Fibroblast of lung (primary cell): ENCODE results near the gene POLR2B. TPM values are rescaled to one million over a fixed set of nuclear protein-coding genes. Genes with fewer than 3 reads are reported as not detected.
"Not testable (repeated sequence)": the region's sequence is repeated elsewhere in the genome, so short reads cannot be mapped to it uniquely, and the experiment has no call there.

Experiments used
- DNase-seq, 2 donors: peaks; one replicate each; pipeline versions ENCODE4 v3.0.0 to v3.0.0-alpha.2; 2010; ENCODE audit warnings: low read depth in 2 of 2
- H2AFZ ChIP-seq: 2 replicates; pipeline ENCODE4 v1.5.1; 2012; ENCODE audit warnings: low read length, control low read depth, inconsistent platforms
- H3K27ac ChIP-seq: 2 replicates; pipeline ENCODE4 v1.5.1; 2011; ENCODE audit warnings: low read length, control low read depth; ENCODE audit not compliant: insufficient read depth
- H3K27me3 ChIP-seq: 2 replicates; pipeline ENCODE4 v1.5.1; 2011; ENCODE audit warnings: mild to moderate bottlenecking, low read length; ENCODE audit not compliant: control insufficient read depth, insufficient read depth
- H3K36me3 ChIP-seq: 2 replicates; pipeline ENCODE4 v1.5.1; 2011; ENCODE audit warnings: low read length; ENCODE audit not compliant: control insufficient read depth, insufficient read depth
- H3K4me1 ChIP-seq: 2 replicates; pipeline ENCODE4 v1.5.1; 2011; ENCODE audit warnings: low read length; ENCODE audit not compliant: control insufficient read depth, insufficient read depth; ENCODE audit errors: extremely low read depth
- H3K4me2 ChIP-seq: 2 replicates; pipeline ENCODE4 v1.5.1; 2011; ENCODE audit warnings: low read length, control low read depth; ENCODE audit not compliant: insufficient read depth; ENCODE audit errors: extremely low read depth
- H3K4me3 ChIP-seq, 4 experiments: fragments of 200-600 bp in 1 of 4; sonication (generic) in 1 of 4; replicated peaks in 1 of 4; 2 replicates each; pipeline ENCODE4 v1.5.1; 2011 to 2016; ENCODE audit warnings: low read length in 4 of 4, low read depth in 3 of 4, mild to moderate bottlenecking in 3 of 4, control low read depth in 2 of 4, inconsistent platforms in 1 of 4, mixed read lengths in 1 of 4; ENCODE audit not compliant: insufficient read depth in 1 of 4; ENCODE audit errors: control extremely low read depth in 1 of 4
- H3K79me2 ChIP-seq: 2 replicates; pipeline ENCODE4 v1.5.1; 2012; ENCODE audit warnings: mild to moderate bottlenecking, low read length, inconsistent platforms; ENCODE audit not compliant: control insufficient read depth, insufficient read depth
- H3K9ac ChIP-seq: 2 replicates; pipeline ENCODE4 v1.5.1; 2011; ENCODE audit warnings: mild to moderate bottlenecking, low read length, control low read depth; ENCODE audit not compliant: insufficient read depth
- H3K9me3 ChIP-seq: 2 replicates; pipeline ENCODE4 v1.5.1; 2012; ENCODE audit warnings: low read depth, low read length; ENCODE audit not compliant: control insufficient read depth, insufficient read depth
- H4K20me1 ChIP-seq: 2 replicates; pipeline ENCODE4 v1.5.1; 2011; ENCODE audit warnings: low read length; ENCODE audit not compliant: control insufficient read depth, insufficient read depth; ENCODE audit errors: extremely low read depth
- CTCF ChIP-seq, 2 donors: IDR thresholded peaks in 1 of 2; conservative IDR thresholded peaks in 1 of 2; 1 replicate in 1 of 2; 2 replicates in 1 of 2; pipeline ENCODE4 v1.5.1; 2011 to 2012; ENCODE audit warnings: low read length in 2 of 2, control low read depth in 1 of 2, inconsistent platforms in 1 of 2, low read depth in 1 of 2, mild to moderate bottlenecking in 1 of 2
- EZH2 ChIP-seq: IDR thresholded peaks from 2 replicates; pipeline ENCODE4 v1.5.1; 2012; ENCODE audit warnings: low read length, control low read depth, mild to moderate bottlenecking; ENCODE audit errors: missing control alignments
- polyA plus RNA-seq, 2 donors: library from polyadenylated mRNA; depleted of rRNA in 1 of 2; stranded (reverse) in 1 of 2; unstranded in 1 of 2; fragments of >200 nt; gene quantifications; 2 replicates each; pipeline ENCODE4 v1.2.1, GENCODE V29; 2011 to 2012; ENCODE audit warnings: missing spikeins in 1 of 2
- total RNA-seq: library from RNA; depleted of rRNA; stranded (reverse); fragments of >200 nt; gene quantifications from 2 replicates; pipeline ENCODE4 v1.2.1, GENCODE V29; 2014

Gene POLR2B
- total and polyA plus RNA-seq, 2 donors (not counting 1 experiment from before 2014, with no cell fraction given) = 104 to 105 TPM

DNA sequence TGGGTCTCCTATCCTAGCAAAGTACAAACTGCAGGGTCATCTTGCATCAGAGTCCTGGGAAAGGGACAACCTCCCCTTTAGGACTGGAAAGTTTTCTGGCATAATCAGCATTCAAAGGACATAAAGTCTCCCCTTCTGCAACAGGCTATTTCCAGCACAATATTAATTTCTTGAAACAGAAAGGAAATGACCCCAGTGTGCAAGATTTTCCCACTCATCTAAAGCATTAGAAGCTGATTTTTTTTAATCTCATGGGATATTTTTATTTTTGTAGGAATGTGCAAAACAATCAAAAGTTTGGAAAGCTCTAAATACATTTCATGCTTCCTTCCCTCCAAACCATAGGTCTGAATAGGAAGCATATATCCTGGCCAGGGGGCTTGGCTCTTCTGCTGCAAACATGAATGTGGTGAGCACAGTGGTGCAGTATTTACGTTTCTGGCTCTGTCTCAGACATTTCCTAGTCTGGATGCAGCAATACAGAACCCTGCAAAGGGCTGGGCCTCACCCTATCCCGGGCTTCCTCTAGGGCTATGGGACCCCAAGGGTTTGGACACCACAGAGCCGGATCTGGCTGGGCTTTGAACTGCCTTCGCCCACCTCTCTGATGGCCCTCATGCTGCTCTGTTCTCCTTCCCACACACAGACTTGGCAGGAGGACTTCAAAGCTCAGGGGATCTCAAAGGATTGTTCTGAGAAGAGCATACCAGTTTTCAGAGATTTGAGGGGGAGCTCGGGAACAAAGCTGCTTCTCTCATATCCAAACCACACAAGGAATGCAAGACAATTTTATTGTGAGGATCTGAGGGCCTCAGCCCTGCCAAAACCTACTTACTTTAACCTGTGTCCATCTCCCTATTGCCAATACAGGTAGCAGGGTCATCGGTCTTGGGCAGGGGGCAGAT, 64.9 kb downstream of the POLR2B start:
- Histone ChIP-seq H3K36me3 (no peaks in the 10 kb centered on the region), H3K4me1 (peaks cover 19% of the 10 kb centered on the region), H3K9ac (no peak overlapping the region), H3K27ac (peak overlapping the region; percentile 53), H4K20me1 (no peaks in the 10 kb centered on the region), H3K79me2 (no peaks in the 10 kb centered on the region), H3K4me2 (no peak overlapping the region), H3K9me3 (no peaks in the 10 kb centered on the region), H2AFZ (no peak overlapping the region), H3K4me3 (no peak overlapping the region), H3K27me3 (no peaks in the 10 kb centered on the region)
- peak in 1 of 2 donors; percentile 90 for DNase-seq
- TF ChIP-seq EZH2 = no peak
- TF ChIP-seq CTCF (conservative IDR thresholded peaks at IDR 0.05 in 1 of 2, IDR thresholded peaks at IDR 0.05 in 1 of 2; ENCODE audit: low read depth in 1 of 2, low read length in 2 of 2) = no peak

DNA sequence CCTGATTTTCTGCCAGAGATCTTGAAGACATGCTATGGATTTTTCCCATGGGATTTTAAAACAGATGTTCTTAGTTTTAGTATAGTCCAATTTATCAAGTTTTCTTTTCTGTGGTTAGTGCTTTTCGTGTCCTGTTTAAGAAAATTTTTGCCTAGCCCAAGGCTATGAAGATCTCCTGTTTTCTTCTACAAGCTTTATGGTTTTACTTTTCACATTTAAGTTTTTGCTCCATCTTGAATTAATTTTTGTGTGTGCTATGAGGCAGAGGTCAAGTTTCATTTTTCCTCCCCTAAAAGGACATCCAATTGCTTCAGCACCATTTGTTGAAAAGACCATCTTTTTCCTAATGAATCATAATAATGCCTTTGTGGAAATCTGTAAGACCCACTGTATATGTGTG, 65.6 kb downstream of the POLR2B start:
- H3K9ac ChIP-seq = no peak overlapping the region
- no peaks in the 10 kb centered on the region for H3K9me3 ChIP-seq
- no peaks in the 10 kb centered on the region for H4K20me1 ChIP-seq
- H3K4me3 ChIP-seq = no peak overlapping the region
- peaks cover 19% of the 10 kb centered on the region for H3K4me1 ChIP-seq
- TF ChIP-seq EZH2 (no peak), CTCF (conservative IDR thresholded peaks at IDR 0.05 in 1 of 2, IDR thresholded peaks at IDR 0.05 in 1 of 2; ENCODE audit: low read depth in 1 of 2, low read length in 2 of 2) (no peak)
- H3K27me3 ChIP-seq = no peaks in the 10 kb centered on the region
- no peaks in the 10 kb centered on the region for H3K79me2 ChIP-seq
- no peaks in the 10 kb centered on the region for H3K36me3 ChIP-seq
- peak overlapping the region; percentile 53 for H3K27ac ChIP-seq
- peak in 1 of 2 donors; percentile 24 for DNase-seq
- H2AFZ ChIP-seq = no peak overlapping the region
- no peak overlapping the region for H3K4me2 ChIP-seq

DNA sequence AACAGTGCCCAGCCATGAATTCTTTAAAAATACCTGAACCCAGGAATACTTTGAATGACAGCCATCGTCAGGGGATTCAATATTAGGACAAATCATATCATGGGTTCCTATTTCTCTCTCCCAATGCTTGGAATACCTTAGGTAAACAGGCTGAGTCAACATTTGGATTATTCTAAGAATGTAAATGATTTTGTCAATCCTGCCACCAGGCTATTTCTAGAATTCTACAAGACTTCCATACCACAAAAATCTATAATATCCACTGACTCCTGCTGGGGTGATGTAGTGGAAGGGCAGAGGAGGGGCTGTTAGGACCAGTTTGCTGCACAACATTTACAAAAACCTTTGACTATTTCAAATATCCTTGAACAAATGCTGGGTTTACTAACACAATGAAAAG, 66.3 kb downstream of the POLR2B start:
- H3K4me3 ChIP-seq = no peak overlapping the region

DNA sequence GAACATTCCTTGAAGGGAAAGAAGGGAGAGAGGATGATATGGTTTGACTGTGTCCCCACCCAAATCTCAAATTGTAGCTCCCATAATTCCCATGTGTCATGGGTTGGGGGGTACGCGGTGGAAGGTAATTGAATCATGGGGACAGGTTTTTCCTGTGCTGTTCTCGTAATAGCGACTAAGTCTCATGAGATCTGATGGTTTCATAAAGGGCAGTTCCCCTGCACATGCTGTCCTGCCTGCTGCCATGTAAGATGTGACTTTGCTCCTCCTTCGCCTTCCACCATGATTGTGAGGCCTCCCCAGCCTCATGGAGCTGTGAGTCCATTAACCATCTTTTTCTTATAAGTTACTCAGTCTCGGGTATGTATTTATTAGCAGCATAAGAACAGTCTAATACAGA, 68.3 kb downstream of the POLR2B start:
- not testable (repeated sequence) for H3K79me2 ChIP-seq, H3K9me3 ChIP-seq, H3K27ac ChIP-seq, H4K20me1 ChIP-seq, H3K4me3 ChIP-seq, H2AFZ ChIP-seq, DNase-seq, H3K9ac ChIP-seq, H3K36me3 ChIP-seq, H3K4me2 ChIP-seq, H3K27me3 ChIP-seq
- peaks cover 18% of the 10 kb centered on the region for H3K4me1 ChIP-seq

More for the DNA sequence above, 66.3 kb downstream of the POLR2B start:
- Histone ChIP-seq H3K36me3 (no peaks in the 10 kb centered on the region), H3K9ac (no peak overlapping the region), H3K27me3 (no peaks in the 10 kb centered on the region), H2AFZ (no peak overlapping the region), H4K20me1 (no peaks in the 10 kb centered on the region), H3K9me3 (no peaks in the 10 kb centered on the region), H3K4me2 (no peak overlapping the region), H3K79me2 (no peaks in the 10 kb centered on the region), H3K4me1 (peaks cover 18% of the 10 kb centered on the region), H3K27ac (no peak overlapping the region)
- TF ChIP-seq CTCF (conservative IDR thresholded peaks at IDR 0.05 in 1 of 2, IDR thresholded peaks at IDR 0.05 in 1 of 2; ENCODE audit: low read depth in 1 of 2, low read length in 2 of 2) (no peak), EZH2 (no peak)
- peak in 1 of 2 donors; percentile 88 for DNase-seq
